GM23338 (cell line): ENCODE data around the gene MTERF2.
"Not testable (repeated sequence)": the region's sequence is repeated elsewhere in the genome, so short reads cannot be mapped to it uniquely, and the experiment has no call there.

ENCODE experiments used
- CREB1 ChIP-seq: fragments of 250-450 bp; sonication (Bioruptor Pico); IDR thresholded peaks from 2 replicates; pipeline ENCODE4 v1.5.0; 2020; ENCODE audit warnings: low read depth, mild to moderate bottlenecking, moderate library complexity
- EZH2 ChIP-seq: fragments of 200-600 bp; sonication (generic); IDR thresholded peaks from one replicate; pipeline ENCODE4 v1.8.0; 2017; ENCODE audit warnings: antibody characterized with exemption, mild to moderate bottlenecking, low read depth; ENCODE audit not compliant: unreplicated experiment
- EZH2phosphoT487 ChIP-seq: fragments of 200-600 bp; sonication (generic); IDR thresholded peaks from one replicate; pipeline ENCODE4 v1.8.1; 2018; ENCODE audit warnings: antibody characterized with exemption; ENCODE audit not compliant: unreplicated experiment
- JUNB ChIP-seq: IDR thresholded peaks from one replicate; pipeline ENCODE4 v1.6.1; 2016; ENCODE audit warnings: antibody characterized with exemption; ENCODE audit not compliant: unreplicated experiment
- NANOG ChIP-seq: IDR thresholded peaks from 2 replicates; pipeline ENCODE4 v1.6.1; 2016; ENCODE audit warnings: antibody characterized with exemption, borderline replicate concordance
- POLR2AphosphoS5 ChIP-seq: IDR thresholded peaks from 2 replicates; pipeline ENCODE4 v1.6.1; 2016; ENCODE audit warnings: antibody characterized with exemption, low read depth
- STAT1 ChIP-seq: IDR thresholded peaks from one replicate; pipeline ENCODE4 v1.6.1; 2016; ENCODE audit warnings: antibody characterized with exemption; ENCODE audit not compliant: unreplicated experiment
- ZNF114 ChIP-seq: fragments of 250-450 bp; sonication (Bioruptor Pico); IDR thresholded peaks from 2 replicates; pipeline ENCODE4 v1.5.0; 2020; ENCODE audit warnings: mild to moderate bottlenecking, moderate library complexity
- ZNF331 ChIP-seq: fragments of 250-450 bp; sonication (Bioruptor Pico); IDR thresholded peaks from 2 replicates; pipeline ENCODE4 v1.5.0; 2020; ENCODE audit warnings: low read depth, mild to moderate bottlenecking, moderate library complexity
- TF ChIP-seq, protein P1 (sequence below), 2 experiments: fragments of 200-600 bp in 1 of 2; sonication (generic) in 1 of 2; conservative IDR thresholded peaks; 2 replicates each; pipeline versions ENCODE4 v1.5.1 to v1.6.1; 2016 to 2017; ENCODE audit warnings: antibody characterized with exemption in 2 of 2, low read depth in 2 of 2, mild to moderate bottlenecking in 2 of 2, moderate library complexity in 1 of 2
- TF ChIP-seq, protein P2 (sequence below): IDR thresholded peaks from 2 replicates; pipeline ENCODE4 v1.6.1; 2016; ENCODE audit warnings: antibody characterized with exemption
- TF ChIP-seq, protein P3 (sequence below): IDR thresholded peaks from one replicate; pipeline ENCODE4 v1.6.1; 2018; ENCODE audit warnings: antibody characterized with exemption; ENCODE audit not compliant: unreplicated experiment

DNA sequence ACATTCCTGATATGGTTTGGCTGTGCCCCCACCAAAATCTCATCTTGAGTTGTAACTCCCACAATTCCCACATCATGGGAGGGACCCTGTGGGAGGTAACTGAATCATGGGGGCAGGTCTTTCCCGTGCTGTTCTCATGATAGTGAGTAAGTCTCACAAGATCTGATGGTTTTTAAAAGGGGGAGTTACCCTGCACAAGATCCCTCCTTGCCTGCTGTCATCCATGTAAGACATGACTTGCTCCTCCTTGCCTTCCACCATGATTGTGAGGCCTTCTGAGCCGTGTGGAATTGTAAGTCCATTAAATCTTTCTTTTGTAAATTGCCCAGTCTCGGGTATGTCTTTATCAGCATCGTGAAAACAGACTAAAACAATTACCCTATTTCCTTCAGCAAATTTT, 15.7 kb upstream of the MTERF2 start:
- TF ChIP-seq, protein P1, sequence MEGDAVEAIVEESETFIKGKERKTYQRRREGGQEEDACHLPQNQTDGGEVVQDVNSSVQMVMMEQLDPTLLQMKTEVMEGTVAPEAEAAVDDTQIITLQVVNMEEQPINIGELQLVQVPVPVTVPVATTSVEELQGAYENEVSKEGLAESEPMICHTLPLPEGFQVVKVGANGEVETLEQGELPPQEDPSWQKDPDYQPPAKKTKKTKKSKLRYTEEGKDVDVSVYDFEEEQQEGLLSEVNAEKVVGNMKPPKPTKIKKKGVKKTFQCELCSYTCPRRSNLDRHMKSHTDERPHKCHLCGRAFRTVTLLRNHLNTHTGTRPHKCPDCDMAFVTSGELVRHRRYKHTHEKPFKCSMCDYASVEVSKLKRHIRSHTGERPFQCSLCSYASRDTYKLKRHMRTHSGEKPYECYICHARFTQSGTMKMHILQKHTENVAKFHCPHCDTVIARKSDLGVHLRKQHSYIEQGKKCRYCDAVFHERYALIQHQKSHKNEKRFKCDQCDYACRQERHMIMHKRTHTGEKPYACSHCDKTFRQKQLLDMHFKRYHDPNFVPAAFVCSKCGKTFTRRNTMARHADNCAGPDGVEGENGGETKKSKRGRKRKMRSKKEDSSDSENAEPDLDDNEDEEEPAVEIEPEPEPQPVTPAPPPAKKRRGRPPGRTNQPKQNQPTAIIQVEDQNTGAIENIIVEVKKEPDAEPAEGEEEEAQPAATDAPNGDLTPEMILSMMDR (conservative IDR thresholded peaks at IDR 0.05; ENCODE audit: low read depth in 2 of 2) = not testable (repeated sequence)
- TF ChIP-seq EZH2; JUNB; POLR2AphosphoS5; EZH2phosphoT487; CREB1 (CRISPR knock-in tag); NANOG; STAT1; ZNF114 (CRISPR knock-in tag); ZNF331 (CRISPR knock-in tag): not testable (repeated sequence)
- TF ChIP-seq, protein P2, sequence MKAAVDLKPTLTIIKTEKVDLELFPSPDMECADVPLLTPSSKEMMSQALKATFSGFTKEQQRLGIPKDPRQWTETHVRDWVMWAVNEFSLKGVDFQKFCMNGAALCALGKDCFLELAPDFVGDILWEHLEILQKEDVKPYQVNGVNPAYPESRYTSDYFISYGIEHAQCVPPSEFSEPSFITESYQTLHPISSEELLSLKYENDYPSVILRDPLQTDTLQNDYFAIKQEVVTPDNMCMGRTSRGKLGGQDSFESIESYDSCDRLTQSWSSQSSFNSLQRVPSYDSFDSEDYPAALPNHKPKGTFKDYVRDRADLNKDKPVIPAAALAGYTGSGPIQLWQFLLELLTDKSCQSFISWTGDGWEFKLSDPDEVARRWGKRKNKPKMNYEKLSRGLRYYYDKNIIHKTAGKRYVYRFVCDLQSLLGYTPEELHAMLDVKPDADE = not testable (repeated sequence)
- TF ChIP-seq, protein P3, sequence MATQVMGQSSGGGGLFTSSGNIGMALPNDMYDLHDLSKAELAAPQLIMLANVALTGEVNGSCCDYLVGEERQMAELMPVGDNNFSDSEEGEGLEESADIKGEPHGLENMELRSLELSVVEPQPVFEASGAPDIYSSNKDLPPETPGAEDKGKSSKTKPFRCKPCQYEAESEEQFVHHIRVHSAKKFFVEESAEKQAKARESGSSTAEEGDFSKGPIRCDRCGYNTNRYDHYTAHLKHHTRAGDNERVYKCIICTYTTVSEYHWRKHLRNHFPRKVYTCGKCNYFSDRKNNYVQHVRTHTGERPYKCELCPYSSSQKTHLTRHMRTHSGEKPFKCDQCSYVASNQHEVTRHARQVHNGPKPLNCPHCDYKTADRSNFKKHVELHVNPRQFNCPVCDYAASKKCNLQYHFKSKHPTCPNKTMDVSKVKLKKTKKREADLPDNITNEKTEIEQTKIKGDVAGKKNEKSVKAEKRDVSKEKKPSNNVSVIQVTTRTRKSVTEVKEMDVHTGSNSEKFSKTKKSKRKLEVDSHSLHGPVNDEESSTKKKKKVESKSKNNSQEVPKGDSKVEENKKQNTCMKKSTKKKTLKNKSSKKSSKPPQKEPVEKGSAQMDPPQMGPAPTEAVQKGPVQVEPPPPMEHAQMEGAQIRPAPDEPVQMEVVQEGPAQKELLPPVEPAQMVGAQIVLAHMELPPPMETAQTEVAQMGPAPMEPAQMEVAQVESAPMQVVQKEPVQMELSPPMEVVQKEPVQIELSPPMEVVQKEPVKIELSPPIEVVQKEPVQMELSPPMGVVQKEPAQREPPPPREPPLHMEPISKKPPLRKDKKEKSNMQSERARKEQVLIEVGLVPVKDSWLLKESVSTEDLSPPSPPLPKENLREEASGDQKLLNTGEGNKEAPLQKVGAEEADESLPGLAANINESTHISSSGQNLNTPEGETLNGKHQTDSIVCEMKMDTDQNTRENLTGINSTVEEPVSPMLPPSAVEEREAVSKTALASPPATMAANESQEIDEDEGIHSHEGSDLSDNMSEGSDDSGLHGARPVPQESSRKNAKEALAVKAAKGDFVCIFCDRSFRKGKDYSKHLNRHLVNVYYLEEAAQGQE = not testable (repeated sequence)
